ENCODE data around the gene ITGB3.
A peak's percentile ranks its signal among the peaks of the same experiment; 100 is the strongest.

ITGB3 gene

GRCh38 chr17:47240806-47241205 lies 12.8 kb upstream of the ITGB3 start:
- DNase-seq (ENCODE audit: low read depth), result no peak
- no peak for TF ChIP-seq CTCF (conservative IDR thresholded peaks at IDR 0.05; ENCODE audit: control insufficient read depth, insufficient read depth, low read depth, low read length)
- no peak overlapping the region for H3K4me3 ChIP-seq (ENCODE audit: control insufficient read depth, low read depth, low read length)

- TF ChIP-seq CTCF (conservative IDR thresholded peaks at IDR 0.05; ENCODE audit: control insufficient read depth, insufficient read depth, low read depth, low read length), result no peak
- DNase-seq (ENCODE audit: low read depth), result no peak
Measured at GRCh38 chr17:47242648-47243047, 11.0 kb upstream of the ITGB3 start.

GRCh38 chr17:47243737-47244598 lies 9.7 kb upstream of the ITGB3 start:
- H3K4me3 ChIP-seq (ENCODE audit: control insufficient read depth, low read depth, low read length), result no peak overlapping the region
- no peak for TF ChIP-seq CTCF (conservative IDR thresholded peaks at IDR 0.05; ENCODE audit: control insufficient read depth, insufficient read depth, low read depth, low read length)
- no peak for DNase-seq (ENCODE audit: low read depth)

More at GRCh38 chr17:47242648-47243047, 11.0 kb upstream of the ITGB3 start:
- H3K4me3 ChIP-seq (ENCODE audit: control insufficient read depth, low read depth, low read length), result no peak overlapping the region

GRCh38 chr17:47244697-47245096 lies 8.9 kb upstream of the ITGB3 start:
- no peak overlapping the region for H3K4me3 ChIP-seq (ENCODE audit: control insufficient read depth, low read depth, low read length)
- DNase-seq (ENCODE audit: low read depth), result peak; percentile 55
- no peak for TF ChIP-seq CTCF (conservative IDR thresholded peaks at IDR 0.05; ENCODE audit: control insufficient read depth, insufficient read depth, low read depth, low read length)

- TF ChIP-seq CTCF (conservative IDR thresholded peaks at IDR 0.05; ENCODE audit: control insufficient read depth, insufficient read depth, low read depth, low read length), result no peak
- no peak overlapping the region for H3K4me3 ChIP-seq (ENCODE audit: control insufficient read depth, low read depth, low read length)
- DNase-seq (ENCODE audit: low read depth), result peak; percentile 67
Measured at GRCh38 chr17:47246120-47246519, 7.5 kb upstream of the ITGB3 start.

GRCh38 chr17:47250855-47251254 lies 2.8 kb upstream of the ITGB3 start:
- no peak overlapping the region for H3K4me3 ChIP-seq (ENCODE audit: control insufficient read depth, low read depth, low read length)
- no peak for TF ChIP-seq CTCF (conservative IDR thresholded peaks at IDR 0.05; ENCODE audit: control insufficient read depth, insufficient read depth, low read depth, low read length)
- no peak for DNase-seq (ENCODE audit: low read depth)

Data from fibroblast of mammary gland (primary cell).